GF-D8 (cell line): ENCODE results near the gene TAS2R9.
"Not testable (repeated sequence)": the region's sequence is repeated elsewhere in the genome, so short reads cannot be mapped to it uniquely, and the experiment has no call there.

Experiments
- DNase-seq: peaks from one replicate; lab custom pipeline; 2025; lab: John Stamatoyannopoulos, UW

TAS2R9 gene, protein sequence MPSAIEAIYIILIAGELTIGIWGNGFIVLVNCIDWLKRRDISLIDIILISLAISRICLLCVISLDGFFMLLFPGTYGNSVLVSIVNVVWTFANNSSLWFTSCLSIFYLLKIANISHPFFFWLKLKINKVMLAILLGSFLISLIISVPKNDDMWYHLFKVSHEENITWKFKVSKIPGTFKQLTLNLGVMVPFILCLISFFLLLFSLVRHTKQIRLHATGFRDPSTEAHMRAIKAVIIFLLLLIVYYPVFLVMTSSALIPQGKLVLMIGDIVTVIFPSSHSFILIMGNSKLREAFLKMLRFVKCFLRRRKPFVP

DNA sequence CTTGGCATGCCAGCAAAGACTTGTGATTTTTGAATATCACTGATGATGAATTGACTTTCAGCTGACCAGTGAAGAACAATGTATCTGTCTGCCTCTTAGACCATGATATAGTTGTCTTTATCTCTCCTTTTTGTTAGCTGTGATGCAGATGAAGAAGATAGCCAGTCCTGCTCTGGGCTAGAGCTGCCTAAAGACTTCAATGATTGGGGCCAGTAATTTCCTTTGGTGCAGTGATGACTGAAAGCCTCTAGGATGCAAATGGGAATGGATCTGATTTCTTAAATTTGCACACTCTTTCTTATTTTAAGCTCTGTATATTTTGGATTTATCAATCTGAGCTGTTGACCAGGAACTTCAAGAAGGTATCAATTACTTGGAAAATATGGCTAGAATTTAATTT, at the start of gene TAS2R9:
Gene TAS2R9, minus strand, starts transcription at position 101 of the 400 bp plus-strand sequence. Its CDS starts 93 bp downstream, at position 8.
- DNase-seq: no peak

DNA sequence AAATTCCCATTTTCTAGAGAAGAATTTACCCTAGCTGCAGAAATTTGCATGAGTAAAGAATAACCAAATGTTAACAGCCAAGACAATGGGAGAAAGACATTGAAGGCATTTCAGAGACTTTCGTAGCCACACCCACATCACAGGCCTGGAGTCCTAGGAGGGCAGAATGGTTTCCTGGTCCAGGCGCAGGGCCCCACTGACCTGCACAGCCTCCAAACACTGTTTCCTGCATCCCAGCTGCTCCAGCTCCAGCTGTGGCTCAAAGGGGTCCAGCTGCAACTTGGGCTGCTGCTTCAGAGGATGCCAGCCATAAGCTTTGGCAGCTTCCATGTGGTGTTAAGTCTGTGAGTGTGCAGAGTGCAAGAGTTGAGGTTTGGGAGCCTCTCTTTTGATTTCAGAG, 45.8 kb upstream of the TAS2R9 start:
- no peak for DNase-seq

DNA sequence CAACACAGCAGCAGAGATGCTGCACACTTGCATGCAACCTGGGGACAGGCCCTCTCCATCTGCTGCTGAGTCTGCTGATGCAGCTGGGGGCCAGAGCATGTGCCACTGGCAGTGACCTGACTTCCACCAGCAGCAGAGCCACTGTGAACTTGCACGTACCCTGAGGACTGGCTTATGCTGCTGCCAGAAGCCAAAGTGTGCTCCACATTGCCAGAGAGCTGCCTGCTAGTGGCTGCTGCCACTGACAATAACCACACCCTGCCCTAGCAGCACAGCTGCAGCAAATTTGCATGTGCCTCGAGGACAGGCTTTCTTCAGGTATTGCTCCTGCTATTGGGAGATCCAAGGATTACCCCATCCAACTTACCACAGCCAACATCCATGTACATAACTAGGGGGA, 43.8 kb upstream of the TAS2R9 start:
- no peak for DNase-seq

DNA sequence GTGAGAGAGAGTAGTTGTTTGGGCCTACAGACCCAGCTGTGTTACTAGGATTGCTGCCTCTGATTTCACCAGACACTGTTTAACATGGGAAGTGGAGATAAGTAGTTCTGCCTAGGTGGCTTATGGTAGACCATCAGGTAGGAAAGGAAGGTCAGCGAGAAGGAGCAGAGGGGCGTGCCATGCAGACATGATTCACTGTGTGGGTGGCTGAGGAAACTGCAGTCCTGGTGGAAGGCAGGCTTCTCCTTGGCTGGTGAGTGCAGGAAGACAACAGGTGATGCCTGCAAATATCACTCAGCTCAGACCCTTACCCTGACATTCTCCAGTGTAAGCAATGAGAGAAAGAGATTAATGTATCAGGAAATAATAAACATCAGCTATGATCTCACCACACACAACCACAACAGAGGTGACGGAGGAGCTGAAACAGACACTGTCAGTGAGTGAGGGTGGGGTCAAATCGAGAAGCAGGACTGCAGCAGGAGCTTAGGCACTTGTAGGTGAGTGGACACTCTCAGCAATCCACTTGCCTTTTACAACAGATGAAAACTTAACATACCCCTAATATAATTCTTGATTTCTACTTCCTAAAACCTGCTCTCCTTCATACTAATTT, 41.4 kb upstream of the TAS2R9 start:
- DNase-seq: no peak

DNA sequence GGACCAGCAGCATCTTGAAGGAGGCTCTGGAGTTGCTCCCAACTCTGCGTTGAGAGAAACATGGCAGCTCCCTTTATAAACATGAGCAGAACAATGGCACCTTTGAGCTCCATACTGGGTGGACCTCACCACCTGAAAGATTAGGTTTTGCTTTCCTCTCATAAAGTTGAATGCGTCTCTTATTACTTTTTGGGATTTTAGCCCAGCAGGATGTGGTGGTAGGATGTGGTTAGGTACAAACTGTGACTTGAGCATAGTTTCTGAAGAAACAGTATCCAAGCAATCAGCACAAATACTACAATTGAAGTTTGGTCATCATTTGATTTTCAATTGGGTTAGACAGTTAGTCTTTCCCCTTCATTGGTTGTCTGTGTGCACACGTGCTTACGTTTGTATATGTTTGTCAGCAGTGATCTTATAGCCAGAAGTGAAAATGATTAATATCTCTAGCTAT, 39.5 kb upstream of the TAS2R9 start, which contains the start of gene PRR4:
Gene PRR4, minus strand, starts transcription at position 51 of the 454 bp plus-strand sequence. Its CDS starts 38 bp downstream, at position 13.
- no peak for DNase-seq

DNA sequence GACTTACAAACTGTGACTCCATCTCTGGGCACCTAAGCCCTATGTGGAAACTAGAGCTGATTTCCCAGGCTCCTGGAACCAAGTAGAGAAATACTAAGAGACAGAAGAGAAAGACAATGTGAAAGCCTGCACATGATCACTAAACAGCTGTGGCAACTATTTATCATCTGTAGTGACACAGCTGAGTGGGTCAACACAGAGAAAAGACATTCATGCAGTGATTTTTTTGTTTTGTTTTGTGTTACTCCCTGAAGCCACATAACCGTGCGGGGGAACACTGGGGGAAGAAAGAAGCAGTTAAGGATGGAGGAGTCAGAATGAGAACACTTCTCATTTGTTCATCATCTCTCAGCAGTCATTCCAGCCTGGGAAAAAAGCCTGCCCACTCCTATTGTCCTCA, 37.8 kb upstream of the TAS2R9 start:
- no peak for DNase-seq

DNA sequence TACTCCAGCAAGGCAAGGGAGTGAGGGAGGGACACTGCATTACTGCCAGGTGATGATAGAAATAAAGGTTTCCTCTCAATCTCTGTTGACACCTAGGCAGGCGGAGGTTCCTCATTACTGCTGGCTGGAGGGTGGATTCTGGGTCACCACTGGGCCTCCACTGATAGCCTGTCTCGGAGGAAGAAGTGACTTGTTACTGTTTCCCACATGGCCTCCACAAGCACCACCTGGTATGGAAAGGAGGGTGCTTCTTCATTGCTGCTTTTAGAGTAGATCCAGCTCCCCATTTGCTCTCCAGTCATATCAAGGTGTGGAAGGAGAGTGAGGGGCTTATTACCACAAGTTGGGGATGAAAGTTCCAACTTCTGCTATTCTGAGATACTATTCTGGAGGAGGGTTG, 32.9 kb upstream of the TAS2R9 start:
- no peak for DNase-seq

DNA sequence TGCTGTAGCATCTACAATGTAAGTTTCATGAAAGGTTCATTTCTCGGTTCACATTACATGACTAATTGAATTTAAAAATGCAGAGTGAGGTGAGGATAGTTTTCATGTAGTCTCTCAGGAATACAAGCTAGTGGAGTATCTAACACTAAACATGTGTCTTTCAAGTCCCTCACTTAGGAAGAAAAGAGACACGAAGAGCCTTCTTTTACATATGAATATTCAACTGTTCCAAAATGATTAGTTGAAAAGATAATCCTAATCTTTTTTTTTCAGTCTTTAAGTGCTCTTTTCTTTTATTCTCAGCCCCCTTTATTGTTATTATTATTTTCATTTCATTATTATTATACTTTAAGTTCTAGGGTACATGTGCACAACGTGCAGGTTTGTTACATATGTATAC, 28.5 kb upstream of the TAS2R9 start:
- DNase-seq: no peak

DNA sequence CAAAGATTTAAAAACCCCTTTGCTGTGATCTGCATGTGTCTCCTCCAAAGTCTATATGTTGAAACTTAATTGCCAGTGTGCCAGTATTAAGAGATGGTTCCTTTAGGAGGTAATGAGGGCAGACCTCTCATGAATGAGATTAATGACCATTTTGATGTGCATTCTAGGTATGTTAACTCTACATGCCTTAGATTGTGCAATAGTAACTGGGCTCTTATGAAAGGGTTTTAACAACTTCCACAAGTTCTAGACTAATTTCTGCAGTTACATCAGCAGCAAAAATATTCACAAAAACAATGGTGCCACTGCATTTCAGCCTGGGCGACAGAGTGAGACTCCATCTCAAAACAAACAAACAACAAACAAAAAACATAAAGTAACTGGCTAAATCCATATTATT, 20.0 kb upstream of the TAS2R9 start:
- no peak for DNase-seq

DNA sequence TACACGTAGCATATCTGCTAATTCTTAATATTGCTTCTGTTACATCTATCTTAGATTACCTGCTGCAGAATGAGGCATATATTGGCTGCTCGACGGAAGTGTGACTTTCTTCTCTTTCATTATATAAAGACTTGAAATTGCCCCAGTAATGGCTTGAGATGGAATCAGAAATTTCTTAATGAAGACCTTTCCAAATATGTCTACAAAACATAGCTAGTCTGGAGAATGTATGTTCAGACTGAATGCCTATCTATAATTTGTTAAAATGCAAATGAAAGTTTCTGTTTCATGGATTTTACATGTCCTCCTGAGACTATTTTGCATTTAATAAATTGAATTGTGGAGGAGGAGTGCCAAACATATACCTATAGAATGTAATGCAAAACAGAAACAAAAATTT, 16.3 kb upstream of the TAS2R9 start, which contains the start of gene TAS2R10:
Gene TAS2R10, minus strand, starts transcription at position 101 of the 400 bp plus-strand sequence. Its CDS starts 89 bp downstream, at position 12.
- no peak for DNase-seq

DNA sequence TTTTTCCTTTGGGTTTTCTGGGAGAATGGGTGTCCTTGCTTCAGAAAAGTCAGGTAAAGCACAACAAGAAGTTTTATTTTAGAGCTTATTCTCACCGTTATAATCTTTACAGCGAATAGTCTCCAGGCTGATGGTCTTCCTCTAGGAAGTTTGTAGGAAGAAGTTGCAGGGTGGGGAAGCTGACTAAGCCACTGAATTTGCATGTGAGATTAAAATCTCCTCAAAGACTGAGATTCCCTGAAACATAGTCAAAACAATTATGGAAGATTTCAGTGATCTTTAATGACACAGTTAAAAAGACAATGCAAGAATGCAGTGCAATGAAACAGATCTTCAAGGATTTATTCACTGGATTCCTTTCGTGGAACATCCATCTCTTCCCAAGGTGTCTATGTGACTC, 15.0 kb upstream of the TAS2R9 start:
- DNase-seq: no peak

DNA sequence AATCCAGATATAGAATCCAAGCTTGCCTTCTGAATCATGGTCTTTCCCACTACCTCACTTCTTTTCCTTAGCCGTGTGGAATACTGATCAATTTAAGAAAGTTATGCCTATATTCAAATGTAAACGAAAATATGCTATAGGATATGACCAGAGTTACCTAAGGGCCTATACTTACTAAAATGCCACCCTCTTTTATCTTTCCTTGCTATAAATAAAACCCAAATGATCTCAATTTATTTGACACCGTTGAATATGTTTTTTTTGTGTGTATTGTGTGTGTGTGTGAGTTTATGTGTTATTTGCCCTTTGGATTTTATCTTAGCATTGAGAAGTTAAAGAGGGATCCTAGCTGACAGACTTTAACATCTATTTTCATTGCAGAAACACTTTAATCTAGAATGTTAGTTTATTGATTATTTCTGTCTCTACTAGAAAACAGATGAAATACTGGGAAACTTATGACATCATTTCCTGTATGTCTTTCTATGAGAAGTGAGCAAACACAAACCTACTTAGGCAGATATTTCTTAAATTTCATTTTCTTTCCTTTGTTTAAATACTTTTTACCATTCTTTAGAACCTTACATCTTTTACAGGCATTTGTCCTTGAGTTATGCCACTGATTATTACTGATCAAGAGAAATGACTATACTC, 2.0 kb upstream of the TAS2R9 start:
- DNase-seq: no peak

DNA sequence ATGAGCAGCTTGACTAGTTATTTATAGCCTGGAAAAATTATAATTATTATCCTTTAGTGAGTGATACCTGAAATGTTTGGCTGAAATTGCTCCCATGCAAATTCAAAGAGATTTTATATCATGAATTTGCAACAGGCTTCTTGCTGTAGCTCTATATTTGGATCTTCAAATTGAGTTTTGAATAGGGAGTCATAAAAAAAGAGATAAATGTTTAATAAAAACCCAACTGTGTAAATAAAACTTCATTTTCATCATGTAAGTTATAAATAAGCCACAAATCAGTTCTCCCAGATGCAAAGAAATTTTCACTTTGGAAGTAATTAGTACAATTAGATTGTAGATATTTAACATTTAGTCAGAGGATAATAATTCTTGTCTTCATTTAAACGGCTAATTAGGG, 2.8 kb downstream of the TAS2R9 start, which contains the start of gene TAS2R8:
Gene TAS2R8, minus strand, starts transcription at position 101 of the 400 bp plus-strand sequence. CDS start 306 bp downstream, outside the sequence.
- no peak for DNase-seq

DNA sequence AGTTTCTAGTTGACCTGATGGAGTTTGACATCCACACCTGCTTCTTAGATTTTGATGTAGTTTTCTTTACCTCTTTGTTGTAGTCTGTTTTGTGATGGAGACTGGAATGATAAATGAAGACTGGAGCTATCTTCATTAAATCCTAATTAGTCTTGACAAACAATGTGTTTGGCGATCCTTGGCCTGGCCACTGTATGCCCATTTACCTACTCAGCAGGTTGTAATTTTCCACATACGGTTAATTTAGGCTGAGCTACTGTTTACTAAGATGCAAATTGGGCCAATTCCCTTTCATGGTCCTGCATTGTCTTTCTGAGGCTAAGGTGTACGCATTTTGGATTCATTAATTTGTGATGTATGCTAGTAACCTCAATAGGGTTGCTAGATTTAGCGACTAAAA, 7.4 kb downstream of the TAS2R9 start, which contains the start of gene TAS2R7:
Gene TAS2R7, minus strand, starts transcription at position 41 of the 400 bp plus-strand sequence. CDS start 57 bp downstream, outside the sequence.
- DNase-seq: no peak

DNA sequence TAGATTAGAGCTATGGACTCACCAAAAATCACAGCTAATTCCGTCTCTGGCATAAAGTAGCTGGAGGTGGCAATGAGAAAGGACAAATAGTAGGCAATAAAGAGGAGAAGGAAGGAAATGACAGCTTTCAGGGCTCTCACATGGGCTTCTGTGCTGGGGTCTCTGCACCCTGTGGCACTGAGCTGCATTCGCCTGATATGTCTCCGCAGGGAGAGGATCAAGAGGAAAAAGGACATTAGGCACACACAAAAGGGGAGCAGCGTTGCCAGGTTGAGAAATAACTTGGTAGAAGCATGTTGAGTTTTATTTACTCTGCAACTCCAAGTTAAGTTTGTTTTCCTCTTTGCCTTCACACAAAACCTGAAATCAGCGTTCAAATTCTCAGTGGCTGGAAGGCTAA, 8.2 kb downstream of the TAS2R9 start:
- DNase-seq: no peak

DNA sequence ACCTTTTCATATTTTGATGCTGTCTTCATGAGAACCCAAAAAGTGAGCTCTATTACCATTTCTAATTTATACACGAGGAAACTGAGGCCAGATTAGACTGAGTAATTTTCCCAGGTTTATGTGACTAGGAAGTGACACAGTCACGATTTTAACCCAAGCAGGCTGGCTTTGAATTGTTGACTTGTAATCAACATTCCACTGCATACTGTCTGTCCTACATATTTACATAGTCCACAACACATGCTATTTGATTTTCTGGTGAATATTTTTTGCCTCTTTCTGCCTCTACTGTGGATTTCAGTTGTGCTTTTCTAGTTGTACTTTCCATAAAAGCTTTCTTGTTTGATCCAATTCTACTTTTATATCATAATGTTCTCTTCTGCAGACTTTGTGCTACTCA, 15.7 kb downstream of the TAS2R9 start:
- DNase-seq: no peak

DNA sequence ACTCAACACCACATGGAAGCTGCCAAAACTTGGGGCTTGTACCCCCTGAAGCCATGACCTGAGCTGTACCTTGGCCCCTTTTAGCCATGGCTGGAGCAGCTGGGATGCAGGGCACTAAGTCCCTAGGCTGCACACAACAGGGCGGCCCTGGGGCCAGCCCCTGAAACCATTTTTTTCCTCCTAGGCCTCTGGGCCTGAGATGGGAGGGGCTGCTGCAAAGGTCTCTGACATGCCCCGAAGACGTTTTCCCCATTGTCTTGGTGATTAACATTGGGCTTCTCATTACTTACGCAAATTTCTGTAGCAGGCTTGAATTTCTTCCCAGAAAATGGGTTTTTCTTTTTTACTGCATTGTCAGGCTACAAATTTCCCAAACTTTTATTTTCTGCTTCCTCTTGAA, 18.2 kb downstream of the TAS2R9 start:
- not testable (repeated sequence) for DNase-seq

DNA sequence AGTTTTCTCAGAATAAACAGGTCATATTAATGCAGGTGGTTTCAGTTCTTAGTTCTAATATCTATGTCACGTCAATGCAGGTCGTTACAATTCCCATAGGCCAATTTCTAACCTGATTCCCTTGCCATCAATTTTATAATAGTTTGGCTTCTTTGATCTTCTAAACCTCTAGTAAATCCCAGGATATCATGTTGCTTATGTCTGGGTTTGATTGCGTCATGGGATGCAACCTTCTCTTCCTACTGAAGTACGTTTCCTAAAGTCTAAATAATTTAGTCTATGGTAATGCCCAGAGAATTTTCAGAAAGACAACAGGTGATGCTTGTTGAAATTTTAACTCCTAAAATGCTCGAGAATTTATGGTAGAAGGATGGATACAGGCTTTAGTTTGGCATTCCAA, 26.7 kb downstream of the TAS2R9 start:
- DNase-seq: no peak

DNA sequence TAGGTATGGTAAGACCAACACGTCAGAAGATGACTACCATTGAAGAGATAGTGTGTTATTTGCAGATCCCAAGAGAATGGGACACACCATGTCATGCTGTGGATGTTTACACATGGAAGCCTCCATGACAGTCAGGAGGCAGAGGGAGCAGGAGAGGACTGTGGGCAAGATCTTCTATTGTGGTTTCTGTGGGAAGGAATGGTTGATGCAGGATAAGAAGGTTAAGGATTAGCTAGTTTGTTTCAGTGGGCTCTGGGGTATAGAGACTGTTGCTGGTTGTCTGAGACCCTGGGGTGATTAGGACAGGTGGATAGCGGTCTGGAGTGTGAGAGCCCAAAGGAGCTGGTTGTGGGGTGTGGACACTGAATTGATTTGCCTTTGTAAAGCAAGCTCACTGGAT, 30.9 kb downstream of the TAS2R9 start:
- no peak for DNase-seq

DNA sequence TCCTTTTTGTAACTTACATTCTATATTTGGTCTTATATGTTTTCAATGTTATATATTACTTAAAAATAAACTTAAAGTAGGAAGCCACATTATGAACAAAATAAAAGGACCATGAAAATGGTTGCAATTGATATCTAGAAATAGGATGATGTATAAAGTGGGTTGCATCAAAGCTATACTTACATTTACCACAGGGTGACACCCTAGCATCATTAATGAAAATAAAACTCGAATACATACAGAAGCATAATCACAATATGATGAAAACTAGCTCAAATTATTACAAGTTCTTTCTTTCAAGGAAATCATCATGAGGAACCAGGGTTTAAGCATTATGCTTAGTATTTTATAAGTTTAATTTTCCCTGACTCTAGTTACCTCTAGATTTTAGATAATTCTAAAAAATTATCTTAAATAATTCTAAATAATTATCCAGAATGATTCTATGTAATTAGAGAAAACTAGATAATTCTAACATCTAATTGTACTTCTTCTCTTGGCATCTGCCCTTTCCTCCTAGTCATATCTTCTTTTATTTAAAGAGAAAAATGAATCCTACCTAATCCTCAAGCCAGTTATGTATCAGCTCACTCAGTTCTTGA, 38.7 kb downstream of the TAS2R9 start:
- DNase-seq: no peak

DNA sequence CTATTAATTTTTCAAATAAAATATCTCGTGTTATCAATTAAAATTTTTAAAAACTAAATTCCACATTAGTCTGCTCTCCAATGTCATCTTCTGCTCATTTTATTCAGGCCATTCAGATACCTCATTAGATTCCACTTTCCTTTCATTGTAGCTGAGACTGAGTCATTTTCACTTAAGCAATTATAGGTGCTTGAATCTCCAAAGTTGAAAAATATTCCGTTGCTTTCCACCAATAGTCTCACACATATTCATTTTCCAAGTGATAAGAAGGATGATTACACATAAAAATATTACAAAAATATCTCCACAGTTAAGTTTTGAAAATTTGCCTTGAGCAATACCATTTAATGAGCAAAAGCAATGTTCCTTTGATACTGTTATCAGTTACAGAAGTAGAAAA, 50.3 kb downstream of the TAS2R9 start:
- DNase-seq: no peak
